Spleen (tissue), 7 donors: ENCODE measurements around the gene NAA16.

Experiments
- CTCF ChIP-seq, 11 experiments: fragments of 200-600 bp in 7 of 11; fragments of 450-650 bp in 4 of 11; sonication (generic) in 4 of 11; IDR thresholded peaks in 8 of 11; conservative IDR thresholded peaks in 3 of 11; 1 replicate in 7 of 11; 2 replicates in 4 of 11; pipeline versions ENCODE4 v1.4.0 to v1.8.0; 2016 to 2021; ENCODE audit warnings: antibody characterized with exemption in 11 of 11, inconsistent platforms in 4 of 11, mild to moderate bottlenecking in 1 of 11
- POLR2AphosphoS5 ChIP-seq, 3 donors: sonication (generic); formaldehyde crosslinking; IDR thresholded peaks; one replicate each; pipeline ENCODE4 v1.5.1; 2017; ENCODE audit warnings: antibody characterized with exemption in 3 of 3
- donor health status: DM: no; HTN: no; CAD: no; lungs with moderate emphysema.
- donor health status: DM: no; HTN: no; CAD: no.
- donor health status: DM: no; HTN: no; CAD: no.

- TF ChIP-seq POLR2AphosphoS5 (IDR thresholded peaks at IDR 0.05) (no peak), CTCF (IDR thresholded peaks at IDR 0.05 in 8 of 11, conservative IDR thresholded peaks at IDR 0.05 in 3 of 11) (no peak)
Measured at GRCh38 chr13:41407380-41407779, 96.3 kb downstream of the NAA16 start.
